Raji (cell line): Measurements from ENCODE around the gene RTKN.

ENCODE experiments used
- POLR2A ChIP-seq: IDR thresholded peaks from 2 replicates; pipeline ENCODE4 v1.6.1; 2011; ENCODE audit warnings: low read depth, low read length, control low read depth; ENCODE audit not compliant: insufficient read depth

RTKN gene

DNA sequence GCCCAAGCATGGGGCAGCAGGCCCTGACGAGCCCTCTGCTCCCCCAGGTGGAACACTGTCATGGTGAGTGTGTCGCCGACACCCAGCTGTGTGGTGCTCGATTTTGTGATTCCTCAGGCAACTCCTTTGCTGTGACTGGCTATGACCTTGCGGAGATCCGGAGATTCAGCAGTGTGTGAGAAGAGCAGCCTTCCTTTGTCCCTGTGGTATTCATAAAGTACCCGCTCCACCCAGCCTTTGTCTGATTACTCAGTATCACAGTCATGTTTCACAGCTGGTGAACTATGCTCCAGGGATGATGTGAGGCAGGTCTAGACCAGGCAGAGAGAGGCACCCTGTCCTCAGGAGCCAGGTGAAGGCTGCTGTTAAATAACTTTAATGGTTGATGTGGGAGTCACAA, 16.2 kb downstream of the RTKN start:
- no peak for TF ChIP-seq POLR2A

DNA sequence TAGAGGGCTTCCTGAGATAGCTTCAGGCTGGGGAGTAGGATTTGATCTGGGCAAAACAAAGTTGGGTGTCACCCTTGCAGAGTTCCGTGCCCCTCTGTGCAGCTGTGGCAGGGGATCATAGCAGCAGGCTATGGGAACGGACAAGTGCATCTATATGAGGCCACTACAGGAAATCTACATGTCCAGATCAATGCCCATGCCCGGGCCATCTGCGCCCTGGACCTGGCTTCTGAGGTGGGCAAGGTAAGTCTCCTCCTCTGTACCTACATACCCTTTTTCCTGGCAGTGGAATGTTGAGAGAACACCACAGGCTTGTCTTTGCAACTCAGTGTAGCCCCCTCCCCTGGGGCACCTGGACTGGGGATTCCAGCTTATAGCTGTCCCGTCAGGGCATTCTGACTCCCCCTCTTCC, 16.7 kb downstream of the RTKN start:
- TF ChIP-seq POLR2A, result no peak

DNA sequence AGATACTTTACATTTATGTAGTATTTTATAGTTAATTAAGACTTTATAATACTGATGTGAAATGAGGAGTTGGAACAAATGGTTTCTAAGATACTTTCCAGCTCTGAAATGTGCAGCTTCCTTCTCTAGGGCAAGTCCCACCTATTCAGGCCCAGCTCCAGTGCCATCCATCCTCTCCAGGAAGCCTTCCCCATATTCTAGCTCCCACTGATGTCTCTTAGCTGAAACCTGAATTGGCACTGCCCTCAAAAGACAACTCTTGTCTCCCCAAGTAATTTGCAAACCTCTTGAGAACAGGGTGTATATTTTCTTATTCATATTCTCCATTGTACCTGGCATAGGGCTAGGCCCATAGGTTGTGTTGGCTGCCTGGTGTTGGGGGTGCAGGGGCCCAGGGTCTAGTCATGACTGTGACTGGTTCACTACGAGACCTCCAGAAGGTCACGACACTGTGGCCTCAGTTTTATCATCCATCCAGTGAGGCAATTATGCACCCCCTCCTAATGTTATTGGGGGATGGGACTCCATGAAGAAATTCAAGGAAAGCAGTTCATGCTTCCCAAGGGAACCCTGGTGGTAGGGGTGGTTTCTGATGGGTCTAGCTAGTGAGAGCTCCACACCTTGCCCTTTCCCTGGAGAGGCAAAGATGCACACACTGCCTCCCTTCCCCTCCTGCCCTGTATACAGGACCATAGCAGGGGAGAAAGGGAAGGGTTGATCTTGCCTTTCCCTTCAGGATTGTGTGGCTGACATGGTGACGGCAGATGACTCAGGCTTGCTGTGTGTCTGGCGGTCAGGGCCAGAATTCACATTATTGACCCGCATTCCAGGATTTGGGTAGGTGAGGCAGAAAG, 17.4 kb downstream of the RTKN start:
- TF ChIP-seq POLR2A, result no peak

DNA sequence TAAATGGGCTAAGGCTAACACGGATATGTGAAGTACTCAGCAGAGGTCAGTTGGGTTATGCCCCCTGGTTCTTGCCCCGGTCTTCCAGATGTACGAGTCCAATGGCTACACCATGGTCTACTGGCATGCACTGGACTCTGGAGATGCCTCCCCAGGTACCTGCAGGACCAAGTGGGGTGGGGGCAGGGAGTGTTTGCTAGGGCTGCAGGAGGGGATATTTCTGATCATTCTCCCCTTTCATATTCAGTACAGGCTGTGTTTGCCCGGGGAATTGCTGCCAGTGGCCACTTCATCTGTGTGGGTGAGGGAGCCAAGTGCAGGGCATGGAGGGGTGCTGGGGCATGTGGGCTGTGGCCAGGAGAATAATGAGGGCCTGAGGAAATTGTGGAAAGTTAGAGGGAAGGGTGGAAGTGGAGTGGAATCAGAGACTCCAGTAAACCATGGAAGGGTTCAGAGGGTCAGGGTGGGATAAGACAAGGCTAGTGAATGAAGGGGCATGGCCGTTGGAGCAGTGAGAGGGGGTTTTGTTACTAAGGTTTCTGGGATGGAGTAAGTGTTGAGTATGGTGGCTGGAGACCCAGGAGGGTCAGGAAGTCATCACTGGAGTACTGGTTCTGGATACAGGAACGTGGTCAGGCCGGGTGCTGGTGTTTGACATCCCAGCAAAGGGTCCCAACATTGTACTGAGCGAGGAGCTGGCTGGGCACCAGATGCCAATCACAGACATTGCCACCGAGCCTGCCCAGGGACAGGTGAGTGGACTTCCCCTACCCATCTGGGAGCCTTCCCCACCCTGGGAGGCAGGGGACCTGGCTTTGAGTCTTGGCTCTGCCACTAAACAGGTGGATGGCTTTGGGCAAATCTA, 18.3 kb downstream of the RTKN start:
- no peak for TF ChIP-seq POLR2A

DNA sequence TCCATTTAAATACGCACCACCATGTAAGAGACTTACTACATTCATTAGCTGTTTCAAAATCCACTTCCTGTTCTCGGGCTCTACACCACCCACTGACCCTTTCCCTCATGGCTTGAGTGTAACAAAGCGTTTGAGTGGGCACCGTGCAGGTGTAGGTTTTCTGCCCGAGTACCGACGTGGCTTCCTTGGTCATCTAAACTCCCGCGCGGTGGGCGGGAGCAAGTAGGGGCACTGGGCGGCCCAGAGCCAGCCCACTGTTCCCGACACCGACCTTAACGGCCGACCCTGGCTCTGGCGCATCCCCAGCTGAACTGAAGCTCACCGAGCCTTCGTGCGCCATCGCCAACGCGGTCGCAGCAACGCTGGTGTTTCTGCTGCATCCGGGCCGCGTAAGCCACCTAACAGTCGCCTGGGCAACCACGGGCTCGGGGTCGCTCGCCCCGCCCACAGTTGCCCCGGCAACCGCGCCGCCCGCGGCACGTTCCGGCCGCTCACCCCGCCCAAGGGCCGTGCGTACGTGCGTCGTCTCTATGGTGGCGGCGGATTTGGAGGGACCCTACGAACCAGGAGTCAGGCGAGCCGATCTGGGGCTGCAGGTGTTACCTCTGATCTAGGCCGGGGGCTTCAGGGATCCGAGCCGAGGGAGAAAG, 20.4 kb downstream of the RTKN start, which contains the start of the genes C2orf81 and WDR54:
TSS of gene C2orf81 (minus strand) at position 399 of the 650 bp plus-strand sequence. CDS start at position 340, 59 bp downstream.
TSS of gene WDR54 (plus strand) at position 510 of the 650 bp plus-strand sequence. CDS start 424 bp downstream, outside the sequence.
- TF ChIP-seq POLR2A, result peak; percentile 96

DNA sequence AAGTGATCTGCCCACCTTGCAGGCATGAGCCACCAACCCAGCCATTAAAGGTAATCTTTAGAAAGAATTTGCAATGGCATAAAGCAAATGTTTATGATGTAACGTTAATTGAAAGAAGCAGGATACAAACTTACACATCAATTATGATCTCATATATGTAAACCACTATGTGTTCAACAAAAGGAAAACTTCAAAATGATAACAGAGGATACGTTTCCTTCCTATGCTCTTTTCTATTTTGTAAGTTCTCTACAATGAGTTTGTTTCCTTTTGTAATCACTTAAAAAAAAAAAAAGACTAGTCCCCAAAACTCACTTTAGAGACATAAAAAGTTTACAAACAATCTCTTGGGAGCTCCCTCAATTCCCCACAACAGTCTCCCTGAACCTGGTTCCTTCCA, 21.7 kb downstream of the RTKN start:
- no peak for TF ChIP-seq POLR2A

DNA sequence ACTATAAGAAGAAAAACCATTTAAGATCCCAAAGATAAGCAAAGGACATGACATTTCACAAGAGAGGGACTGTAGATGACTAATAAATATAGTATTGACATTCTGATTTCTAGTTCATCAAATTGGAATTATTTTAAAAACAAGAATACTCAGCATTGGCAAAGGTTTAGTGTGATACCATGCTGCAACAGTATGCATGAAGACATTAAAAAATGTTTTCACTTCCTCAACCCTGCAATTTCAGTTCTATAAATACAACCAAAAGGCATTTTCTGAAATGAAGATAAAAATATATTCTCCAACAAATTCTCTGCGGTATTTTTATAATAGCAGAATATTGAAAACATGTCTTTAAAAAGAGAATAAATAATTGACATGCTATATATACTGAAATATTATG, 22.4 kb downstream of the RTKN start:
- TF ChIP-seq POLR2A, result no peak

DNA sequence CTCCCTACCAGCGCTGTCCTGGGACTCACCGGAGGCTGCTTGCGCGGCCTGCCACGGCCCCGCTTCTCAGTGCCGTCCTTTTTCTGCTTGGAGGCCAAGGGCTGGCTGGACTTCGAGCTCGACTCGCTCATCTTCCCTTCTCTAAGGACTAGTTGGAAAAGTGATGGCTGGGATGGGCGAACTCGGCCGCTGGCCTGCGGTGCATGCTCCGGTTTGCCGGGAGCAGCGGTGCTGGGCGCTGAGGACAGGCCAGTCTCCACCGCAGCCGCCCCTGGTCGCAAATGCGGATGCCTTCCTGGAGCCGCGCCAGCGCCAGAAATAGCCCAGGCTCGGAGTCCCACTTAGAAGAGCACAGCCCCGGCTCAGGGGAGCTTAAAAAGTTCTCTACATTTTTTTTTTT, 23.4 kb downstream of the RTKN start:
- TF ChIP-seq POLR2A, result no peak

DNA sequence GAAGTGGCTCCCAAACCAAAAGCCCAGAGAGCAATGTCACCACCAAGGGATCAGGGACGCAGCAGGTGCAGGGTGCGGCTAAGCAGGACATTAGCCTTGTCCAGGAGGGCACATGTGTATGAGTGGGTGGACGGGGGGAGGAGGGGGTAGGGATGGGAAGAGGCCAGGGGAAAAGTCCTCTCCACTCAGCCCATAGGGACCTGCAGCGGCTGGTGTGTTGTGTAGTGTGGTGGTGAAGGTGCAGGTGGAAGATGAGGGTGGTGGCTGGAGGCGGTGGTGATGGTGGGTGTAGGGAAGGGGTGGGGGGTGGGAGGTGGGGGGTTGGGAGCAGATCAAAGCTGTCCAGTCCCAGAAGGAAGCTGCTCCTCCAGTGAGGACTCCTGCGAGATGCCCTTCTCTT, 24.0 kb downstream of the RTKN start:
- TF ChIP-seq POLR2A, result no peak

DNA sequence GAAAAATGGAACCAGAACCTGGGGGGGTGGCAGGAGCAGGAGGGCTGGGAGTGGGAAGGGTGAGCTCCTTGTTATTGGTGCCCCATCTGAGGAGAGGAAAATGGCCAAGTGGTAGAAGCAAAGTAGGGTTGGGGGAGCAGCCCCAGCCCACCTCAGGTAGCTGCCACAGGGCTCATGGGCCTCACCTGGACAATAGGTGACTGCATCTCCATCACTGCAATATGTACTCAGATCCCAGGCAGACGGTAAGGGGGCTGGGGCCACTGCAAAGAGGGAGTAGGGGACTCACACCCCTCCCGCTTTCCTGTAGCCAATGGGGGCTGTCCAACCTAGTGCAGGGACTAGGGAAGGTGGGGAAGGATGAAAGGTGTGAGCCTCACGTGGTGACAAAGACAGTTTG, 24.5 kb downstream of the RTKN start:
- TF ChIP-seq POLR2A, result no peak

DNA sequence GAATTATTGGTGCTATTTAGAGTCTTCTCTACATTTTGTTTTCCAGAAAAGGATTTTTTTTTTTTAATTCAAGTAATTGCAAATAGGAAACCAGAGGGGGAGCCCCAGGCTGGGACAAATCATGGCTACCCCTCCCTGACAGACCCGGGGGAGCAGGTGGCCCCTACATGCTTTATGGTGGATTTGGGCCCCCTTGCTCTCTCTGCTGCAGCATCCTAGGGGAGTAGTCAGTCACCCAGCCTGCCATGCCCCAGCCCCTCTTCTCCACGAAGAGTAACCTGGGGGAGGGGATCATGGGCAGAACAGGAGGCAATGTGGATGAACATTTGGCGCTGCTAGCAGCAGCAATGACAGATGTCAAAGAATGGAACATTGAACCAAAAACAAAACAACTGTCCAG, 25.0 kb downstream of the RTKN start:
- no peak for TF ChIP-seq POLR2A

DNA sequence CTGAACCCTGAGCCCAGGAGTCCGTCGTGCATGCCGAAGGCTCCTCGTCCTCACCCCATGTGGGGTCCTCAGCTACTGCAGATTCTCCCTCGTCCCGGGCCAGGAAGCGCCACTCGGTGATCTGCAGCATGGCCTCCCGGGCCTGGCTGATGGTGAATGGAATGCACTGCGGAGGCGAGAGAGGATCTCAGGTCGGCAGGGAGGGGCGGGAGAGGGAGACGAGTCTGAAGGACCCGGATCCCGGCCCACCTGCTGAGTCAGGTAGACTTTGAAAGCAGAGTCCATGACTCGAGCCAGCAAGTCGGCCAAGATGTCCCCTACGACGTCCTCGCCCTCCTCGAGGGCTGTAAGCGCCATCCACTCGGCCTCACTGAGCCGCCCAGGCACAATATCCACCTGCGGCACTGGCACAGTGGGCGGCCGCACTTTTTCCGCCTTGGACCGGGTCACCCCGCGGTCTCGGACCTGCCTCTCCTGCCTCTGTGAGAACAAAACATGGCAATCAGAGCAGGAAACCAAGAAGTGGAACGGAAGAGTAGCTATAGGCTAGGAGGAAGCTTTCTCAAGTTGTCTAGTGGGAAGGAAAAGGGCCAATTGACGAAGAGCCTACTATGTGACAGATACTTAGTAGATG, 25.9 kb downstream of the RTKN start:
- TF ChIP-seq POLR2A, result no peak

DNA sequence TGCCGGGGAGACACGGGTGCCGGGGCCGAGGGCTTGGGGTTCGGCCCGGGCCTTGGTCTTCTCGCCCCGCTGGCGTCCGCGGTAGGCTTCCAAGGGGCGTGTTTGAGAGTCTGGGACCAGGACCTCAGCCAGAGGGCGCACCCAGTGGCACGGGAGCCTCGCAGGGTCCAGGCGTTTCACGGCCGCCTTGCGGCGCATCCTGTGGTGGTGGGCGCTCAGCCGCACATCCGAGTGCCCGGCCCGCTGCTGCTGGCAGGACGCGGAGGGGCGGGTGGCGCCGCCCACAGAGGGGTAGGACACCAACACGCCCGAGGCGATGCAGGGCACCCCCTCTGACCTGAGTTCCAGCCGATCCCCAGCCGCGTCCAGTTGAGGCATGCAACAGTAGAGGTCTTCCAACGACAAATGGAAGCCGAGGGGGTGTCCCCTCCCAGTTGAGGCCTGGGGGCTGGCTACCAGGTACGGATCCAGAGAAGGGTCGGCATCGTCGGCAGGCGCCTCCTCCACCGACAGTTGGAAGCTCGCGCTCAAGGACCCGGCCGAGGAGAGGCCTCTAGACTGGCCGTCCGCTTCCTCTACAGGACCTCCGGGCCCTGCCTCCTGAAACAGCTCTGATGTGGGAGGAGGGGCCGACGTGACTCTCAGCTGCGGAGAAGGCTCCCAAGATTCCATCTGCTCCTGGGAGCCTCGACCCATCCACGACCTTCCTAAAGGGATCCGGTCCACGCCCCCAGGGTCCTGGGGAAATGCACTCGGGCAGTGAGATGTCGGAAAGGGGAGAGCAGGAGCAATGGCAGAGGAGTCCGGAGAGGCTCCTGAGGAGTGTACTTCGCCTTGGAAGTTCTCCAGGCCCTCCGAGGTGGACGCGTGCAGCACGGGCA, 26.6 kb downstream of the RTKN start:
- TF ChIP-seq POLR2A, result no peak

DNA sequence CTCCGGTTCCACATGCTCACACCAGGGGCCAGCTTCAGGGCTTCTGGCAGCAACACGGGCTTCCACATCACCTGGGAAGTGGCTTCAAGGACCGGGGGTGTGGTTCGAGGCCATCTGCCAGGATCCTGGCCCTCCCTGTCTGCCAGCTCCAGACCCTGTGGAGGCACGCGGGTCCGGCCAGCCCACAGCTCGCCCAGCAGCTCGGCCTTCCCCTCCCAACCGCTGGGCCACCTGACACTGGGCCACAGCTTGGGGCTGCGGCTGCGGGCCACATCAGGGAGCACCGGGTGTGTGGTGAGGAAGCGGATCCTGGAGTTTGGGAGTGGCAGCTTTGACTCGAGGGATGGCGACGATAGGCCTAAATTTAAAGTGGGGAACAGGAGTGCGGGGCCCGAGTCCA, 27.3 kb downstream of the RTKN start:
- TF ChIP-seq POLR2A, result no peak
